Motor neuron (in vitro differentiated cells): Measurements from ENCODE around the gene LRRC49. TPM values are rescaled to one million over a fixed set of nuclear protein-coding genes. Genes with fewer than 3 reads are reported as not detected.
A peak's percentile ranks its signal among the peaks of the same experiment; 100 is the strongest.

Experiments
- ATAC-seq, 8 experiments: fragments of 200-7000 bp; cut with Tn5 transposase; replicated peaks in 6 of 8; 2 replicates each; pipeline ENCODE4 v1.8.0; 2021; ENCODE audit warnings: mild to moderate bottlenecking in 8 of 8, moderate library complexity in 8 of 8
- H3K27ac ChIP-seq, 2 donors: fragments of 250-450 bp; sonication (Bioruptor Pico); 2 replicates each; pipeline ENCODE4 v1.9.0; 2021; ENCODE audit warnings: antibody characterized with exemption in 2 of 2, mild to moderate bottlenecking in 2 of 2, moderate library complexity in 1 of 2
- H3K4me1 ChIP-seq, 2 donors: fragments of 250-450 bp; sonication (Bioruptor Pico); replicated peaks in 1 of 2; 2 replicates each; pipeline ENCODE4 v1.6.1; 2021; ENCODE audit warnings: antibody characterized with exemption in 2 of 2, mild to moderate bottlenecking in 2 of 2, moderate library complexity in 1 of 2
- H3K4me3 ChIP-seq, 5 donors: fragments of 250-450 bp; sonication (Bioruptor Pico); 2 replicates each; pipeline ENCODE4 v1.9.0; 2021; ENCODE audit warnings: antibody characterized with exemption in 5 of 5, mild to moderate bottlenecking in 5 of 5, moderate library complexity in 4 of 5
- whole genome bisulfite sequencing, 10 experiments: fragments of 450-650 bp; shearing (Covaris generic); methylation state at CpG; one replicate each; pipeline ENCODE4 v1.0.0; 2022; 5-methylcytosine and 5-hydroxymethylcytosine counted together
- in situ Hi-C, 9 experiments: fragments of 400-800 bp; cut with MboI; loops; one replicate each; pipeline ENCODE4 v1.15.0; 2021; ENCODE audit warnings: low sequenced_read_pairs in 9 of 9, low pct_unique_long_range_greater_than_20kb in 2 of 9; ENCODE audit not compliant: unreplicated experiment in 9 of 9
- total RNA-seq, 8 experiments: library from RNA; unstranded; fragments of 300-600 nt; gene quantifications; 2 replicates each; pipeline versions ENCODE4 v1.2.3 to v1.2.4, GENCODE V29; 2022

The LRRC49 gene
- total RNA-seq, 8 experiments from 2014 or later, result 4.2 to 65.1 (median 54.6) TPM

DNA sequence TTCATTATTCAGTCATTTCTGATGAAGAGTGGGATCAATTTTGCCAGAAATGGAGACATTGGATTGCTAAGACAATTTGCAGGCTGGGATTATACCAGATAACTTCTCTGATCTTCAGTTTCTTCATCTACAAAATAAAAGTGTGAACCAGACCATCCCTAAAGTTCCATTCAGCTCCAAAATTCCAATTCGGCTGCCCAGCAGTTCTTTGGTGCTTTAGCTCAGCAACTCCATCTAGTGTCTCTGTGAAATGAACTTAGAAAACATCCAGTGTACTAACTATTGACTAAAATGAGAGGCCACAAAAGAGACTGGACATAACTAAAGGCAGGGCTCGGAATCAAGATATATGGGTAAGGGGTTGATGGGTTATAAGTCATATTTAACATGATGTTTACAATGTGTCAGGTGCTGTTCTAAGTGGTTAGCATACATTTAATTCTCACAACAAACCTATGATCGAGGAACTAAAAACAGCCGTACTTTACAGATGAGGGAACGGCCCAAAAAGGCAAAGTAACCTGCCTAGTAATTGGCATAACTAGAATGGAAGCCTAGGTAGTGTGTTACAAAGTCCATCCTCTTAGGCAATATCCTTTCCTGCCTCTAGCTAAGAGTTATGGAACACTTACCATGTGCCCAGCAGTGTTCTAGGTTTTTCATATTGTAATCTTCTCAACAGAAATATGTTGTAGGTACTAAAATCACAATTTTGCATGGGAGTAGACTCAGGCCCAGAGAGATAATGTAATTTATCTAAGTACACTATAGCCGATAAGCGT lies 17.4 kb upstream of the LRRC49 start:
- WGBS, 10 experiments, result 0 to 92% (median 76%) methylated on average over 1 to 7 of the region's 7 CpGs
- in situ Hi-C loops, result loop anchor here in 1 of 9 experiments (25.0 kb wide), 1 partner anchor 562 kb away; no protein-coding TSS in a partner anchor
- no peak overlapping the region for H3K27ac ChIP-seq
- ATAC-seq, result peak in 4 of 8 experiments; percentile 26 to 64 (median 54)
- peaks cover 0 to 2% of the 10 kb centered on the region in 2 donors for H3K4me1 ChIP-seq
- no peak overlapping the region for H3K4me3 ChIP-seq

DNA sequence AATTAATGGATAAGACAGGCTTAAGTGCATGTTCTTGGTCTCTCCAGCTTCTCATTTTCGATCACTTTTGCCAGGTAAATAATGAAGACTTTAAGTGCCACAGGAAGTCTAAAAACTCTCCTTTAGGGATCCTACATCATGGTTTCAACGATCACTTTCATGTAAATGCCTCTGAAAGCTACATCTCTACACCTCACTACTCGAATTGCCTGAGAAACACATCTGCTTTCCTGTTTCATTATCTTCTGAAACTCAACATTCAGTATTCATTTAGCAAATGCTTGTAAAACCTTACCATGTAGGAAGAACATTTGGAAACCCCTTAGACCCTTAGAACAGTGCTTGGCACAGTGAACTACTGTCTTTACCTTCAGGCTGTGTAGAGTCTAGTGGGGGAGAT lies 16.6 kb upstream of the LRRC49 start:
- WGBS, 10 experiments, result 0 to 93% (median 61%) methylated on average over 1 to 3 of the region's 3 CpGs
- no peaks in the 10 kb centered on the region for H3K4me1 ChIP-seq
- H3K4me3 ChIP-seq, result no peak overlapping the region
- in situ Hi-C loops, result loop anchor here in 1 of 9 experiments (25.0 kb wide), 1 partner anchor 561 kb away; no protein-coding TSS in a partner anchor
- no peak for ATAC-seq
- no peak overlapping the region for H3K27ac ChIP-seq

DNA sequence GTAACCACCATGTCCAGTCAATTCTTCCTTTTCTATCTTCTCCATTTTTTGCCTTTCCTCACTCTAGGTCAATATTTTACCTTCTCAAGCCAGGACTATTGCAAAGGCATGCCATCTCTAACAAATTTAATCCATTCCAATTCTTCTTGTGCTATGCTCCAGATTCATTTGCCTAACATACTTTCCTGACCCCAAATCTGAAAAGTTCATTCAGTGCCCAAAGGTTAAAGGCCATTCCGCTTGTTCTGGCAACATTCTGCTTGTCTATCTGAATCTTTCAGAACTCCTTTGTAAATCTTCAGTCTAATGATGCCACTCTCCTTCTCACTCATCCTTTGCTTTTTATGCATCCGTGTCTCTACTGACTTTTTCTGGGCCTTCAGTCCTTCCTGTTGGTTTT lies 15.9 kb upstream of the LRRC49 start:
- ATAC-seq, result no peak
- in situ Hi-C loops, result loop anchor here in 1 of 9 experiments (25.0 kb wide), 1 partner anchor 561 kb away; no protein-coding TSS in a partner anchor
- H3K4me3 ChIP-seq, result no peak overlapping the region
- 38 to 80% (median 59%) methylated on average over 1 to 2 of the region's 2 CpGs for whole genome bisulfite sequencing, 10 experiments
- H3K27ac ChIP-seq, result no peak overlapping the region
- H3K4me1 ChIP-seq, result no peaks in the 10 kb centered on the region

DNA sequence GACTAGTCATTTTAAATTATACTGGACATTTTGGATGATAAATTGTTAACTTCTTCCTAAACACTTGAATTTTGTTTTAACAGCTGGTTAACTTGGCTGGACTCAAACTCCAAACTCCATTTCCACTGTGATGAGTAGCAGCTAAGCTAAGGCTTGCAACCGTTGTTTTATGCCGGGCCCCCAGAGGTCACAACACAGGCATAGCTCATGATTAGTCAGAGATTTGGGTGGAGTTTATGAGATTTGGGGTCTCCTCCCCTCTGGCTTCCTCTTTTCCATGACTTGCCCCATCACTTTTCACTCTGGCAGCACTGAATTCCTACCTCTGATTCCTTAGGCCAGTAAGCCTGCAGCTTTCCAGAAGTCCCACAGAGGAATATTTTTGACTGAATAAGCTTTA lies 13.2 kb upstream of the LRRC49 start:
- H3K4me1 ChIP-seq, result no peaks in the 10 kb centered on the region
- no peak overlapping the region for H3K4me3 ChIP-seq
- no peak overlapping the region for H3K27ac ChIP-seq
- 0 to 100% (median 86%) methylated on average over 2 of the region's 2 CpGs; no CpG with 5 or more reads in 5 of the 10 experiments for WGBS, 10 experiments
- in situ Hi-C loops, result loop anchor here in 1 of 9 experiments (25.0 kb wide), 1 partner anchor 558 kb away; no protein-coding TSS in a partner anchor
- peak in 2 of 8 experiments; percentile 51 to 69 for ATAC-seq

DNA sequence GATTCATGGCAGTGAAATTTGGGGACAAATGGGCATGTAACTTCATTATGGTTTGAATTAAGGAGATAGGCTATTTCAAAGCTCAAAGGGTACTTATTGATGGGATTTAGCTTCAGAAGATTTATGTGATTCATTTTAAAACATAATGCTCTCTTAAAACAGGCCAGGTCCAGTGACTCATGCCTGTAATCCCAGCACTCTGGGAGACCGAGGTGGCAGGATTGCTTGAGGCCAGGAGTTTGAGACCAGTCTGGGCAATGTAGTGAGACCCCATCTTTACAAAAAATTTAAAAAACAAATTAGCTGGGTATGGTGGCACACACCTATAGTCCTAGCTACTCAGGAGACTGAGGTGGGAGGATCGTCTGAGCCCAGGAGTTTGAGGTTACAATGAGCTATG lies 11.8 kb upstream of the LRRC49 start:
- Histone ChIP-seq H3K4me3 (no peak overlapping the region), H3K4me1 (no peaks in the 10 kb centered on the region), H3K27ac (no peak overlapping the region)
- in situ Hi-C loops, result loop anchor here in 1 of 9 experiments (25.0 kb wide), 1 partner anchor 557 kb away; no protein-coding TSS in a partner anchor
- 75 to 100% (median 89%) methylated on average over 1 to 2 of the region's 2 CpGs; no CpG with 5 or more reads in 3 of the 10 experiments for WGBS, 10 experiments
- ATAC-seq, result no peak

DNA sequence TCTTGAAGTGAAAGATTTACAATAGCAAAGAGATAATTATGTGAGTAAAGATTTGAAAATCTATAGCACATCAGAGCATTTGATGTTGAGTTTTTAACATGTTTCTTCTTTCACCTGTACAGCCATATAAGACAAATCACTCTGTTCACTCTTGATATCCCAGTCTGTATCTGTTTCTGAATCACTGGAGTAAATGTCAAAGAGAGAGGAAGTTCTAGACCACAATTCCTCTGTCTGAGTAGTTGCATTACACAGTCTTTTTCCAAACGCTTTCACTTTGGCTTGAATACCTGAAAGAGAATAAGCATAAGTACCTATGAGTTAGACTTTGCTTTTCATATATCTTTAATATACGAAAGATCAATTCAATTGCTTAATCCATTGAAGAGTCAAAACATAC lies 10.3 kb upstream of the LRRC49 start:
- in situ Hi-C loops, result loop anchor here in 1 of 9 experiments (25.0 kb wide), 1 partner anchor 555 kb away; no protein-coding TSS in a partner anchor

DNA sequence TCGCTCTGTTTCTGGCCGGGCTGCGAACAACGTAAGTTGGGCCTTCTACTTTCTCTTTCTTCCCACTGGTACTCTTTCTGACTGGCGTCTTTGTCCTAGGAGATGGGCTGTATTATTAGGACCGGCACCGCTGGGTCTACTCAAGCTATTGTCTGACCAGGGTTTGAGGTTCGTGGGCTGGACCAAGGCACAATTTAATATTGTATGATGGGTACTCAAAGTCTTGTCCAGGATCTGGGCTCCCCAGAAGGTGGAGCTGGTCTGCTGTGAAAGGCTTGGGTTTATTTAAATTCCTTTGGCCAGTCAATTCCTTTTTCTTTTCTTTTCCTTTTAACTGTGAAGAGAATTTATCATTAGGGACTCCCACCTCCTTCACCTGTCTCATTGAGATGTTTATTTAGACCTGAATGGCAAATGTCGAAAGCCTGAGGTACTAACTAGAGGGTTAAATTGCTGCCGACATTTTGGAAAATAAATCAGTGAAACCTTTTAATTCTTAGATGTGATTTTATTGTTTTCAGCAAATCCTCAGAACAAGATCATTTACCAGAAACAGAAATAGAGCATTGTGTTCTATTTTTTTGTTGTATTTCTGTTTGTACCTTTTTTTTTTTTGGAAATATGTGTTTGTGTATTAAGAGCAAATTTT lies 410 bp downstream of the LRRC49 start:
- Histone ChIP-seq H3K27ac (peak overlapping the region; percentile 92 to 98), H3K4me3 (peak overlapping the region; percentile 60 to 81 (median 79)), H3K4me1 (peaks cover 12 to 13% of the 10 kb centered on the region in 2 donors)
- 0 to 32% (median 5%) methylated on average over 1 to 10 of the region's 10 CpGs for WGBS, 10 experiments
- ATAC-seq, result peak; percentile 22 to 53 (median 42)
- in situ Hi-C loops, result loop anchor here in 1 of 9 experiments (25.0 kb wide), 1 partner anchor 544 kb away; no protein-coding TSS in a partner anchor

More for the DNA sequence above, 10.3 kb upstream of the LRRC49 start:
- ATAC-seq, result no peak
- no peak overlapping the region for H3K27ac ChIP-seq
- H3K4me3 ChIP-seq, result no peak overlapping the region
- H3K4me1 ChIP-seq, result no peaks in the 10 kb centered on the region
- WGBS, 10 experiments, result 80 to 100% (median 100%) methylated on average over 1 to 2 of the region's 2 CpGs

DNA sequence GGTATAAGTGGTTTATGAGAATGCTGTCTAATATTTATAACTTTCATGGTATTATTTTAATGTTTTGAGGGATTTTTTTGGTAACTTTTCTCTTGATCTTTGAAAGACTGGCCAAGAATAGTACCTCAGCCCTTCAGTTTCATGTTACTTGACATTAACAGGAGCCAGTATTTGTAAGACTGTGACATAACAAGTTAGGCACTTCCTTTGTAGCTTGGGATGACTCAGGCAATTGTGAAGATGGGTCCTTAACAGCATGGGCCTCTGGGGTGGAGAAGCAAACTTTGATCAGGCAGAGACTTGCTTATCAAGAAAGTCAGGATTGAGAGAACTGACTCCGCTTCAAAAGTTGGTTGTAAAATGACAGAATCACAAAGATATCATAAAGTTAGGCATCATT lies 9.5 kb downstream of the LRRC49 start:
- WGBS, 10 experiments, result 89 to 100% (median 100%) methylated on average over 1 of the region's 1 CpG; no CpG with 5 or more reads in 3 of the 10 experiments
- in situ Hi-C loops, result no loop called here
- no peak overlapping the region for H3K27ac ChIP-seq
- no peak overlapping the region for H3K4me3 ChIP-seq
- peak in 2 of 8 experiments; percentile 55 to 77 for ATAC-seq
- H3K4me1 ChIP-seq, result no peaks in the 10 kb centered on the region

DNA sequence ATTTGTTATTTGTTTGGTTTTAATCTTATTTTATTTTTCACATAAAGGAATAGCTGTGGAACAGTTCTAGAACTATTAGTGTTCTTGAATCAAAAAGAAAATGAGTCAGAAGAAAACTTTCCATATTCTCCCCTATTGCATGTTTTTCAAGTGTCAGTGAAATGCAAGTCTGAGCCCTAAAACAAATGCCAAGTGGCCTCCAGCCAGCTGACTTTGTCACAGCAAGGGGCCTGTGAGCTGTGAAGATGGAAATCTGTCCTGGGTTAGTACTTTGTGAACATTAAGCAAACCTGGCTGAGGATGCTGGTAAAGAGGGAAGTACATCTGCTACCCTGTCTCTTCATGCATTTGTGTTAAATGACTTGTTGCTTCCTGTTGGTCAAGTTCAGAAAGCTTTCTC lies 14.2 kb downstream of the LRRC49 start:
- ATAC-seq, result peak in 2 of 8 experiments; percentile 58 to 75
- in situ Hi-C loops, result no loop called here
- H3K27ac ChIP-seq, result no peak overlapping the region

DNA sequence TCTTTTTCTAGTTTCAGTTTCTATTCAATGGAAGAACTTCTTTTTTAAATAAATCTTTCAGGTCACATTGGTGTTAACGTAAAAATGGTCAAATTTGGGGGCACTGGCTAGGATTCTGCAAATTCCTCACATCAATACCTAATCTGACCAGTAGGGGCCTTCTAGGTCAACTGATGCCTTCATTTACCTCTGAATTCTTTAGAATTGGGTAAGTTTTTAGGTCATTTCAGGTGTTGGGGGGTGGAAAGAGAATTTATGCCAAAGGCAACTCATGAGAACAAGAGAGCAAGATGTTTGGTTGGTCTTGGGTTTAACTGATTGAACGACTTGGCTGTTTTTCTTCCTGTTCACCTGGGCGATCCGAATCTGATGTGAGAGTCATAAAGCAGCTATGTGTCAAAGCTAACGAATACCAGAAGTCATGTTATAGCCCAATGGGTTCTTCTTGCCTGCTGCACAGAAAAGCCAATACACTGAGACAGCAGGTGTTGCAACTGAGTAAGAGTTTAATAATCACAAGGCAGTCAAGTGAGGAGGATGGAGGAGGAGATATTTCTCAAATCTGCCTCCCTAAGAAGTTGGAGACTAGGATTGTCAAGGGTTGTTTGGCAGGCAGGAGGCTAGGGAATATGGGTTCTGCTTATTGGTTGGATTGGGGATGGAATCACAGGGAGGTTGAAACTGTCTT lies 15.3 kb downstream of the LRRC49 start:
- Histone ChIP-seq H3K27ac (no peak overlapping the region), H3K4me3 (no peak overlapping the region), H3K4me1 (no peaks in the 10 kb centered on the region)
- in situ Hi-C loops, result no loop called here
- WGBS, 10 experiments, result 67 to 100% (median 93%) methylated on average over 1 to 5 of the region's 5 CpGs
- ATAC-seq, result no peak

More for the DNA sequence above, 14.2 kb downstream of the LRRC49 start:
- no peak overlapping the region for H3K4me3 ChIP-seq
- no peaks in the 10 kb centered on the region for H3K4me1 ChIP-seq

DNA sequence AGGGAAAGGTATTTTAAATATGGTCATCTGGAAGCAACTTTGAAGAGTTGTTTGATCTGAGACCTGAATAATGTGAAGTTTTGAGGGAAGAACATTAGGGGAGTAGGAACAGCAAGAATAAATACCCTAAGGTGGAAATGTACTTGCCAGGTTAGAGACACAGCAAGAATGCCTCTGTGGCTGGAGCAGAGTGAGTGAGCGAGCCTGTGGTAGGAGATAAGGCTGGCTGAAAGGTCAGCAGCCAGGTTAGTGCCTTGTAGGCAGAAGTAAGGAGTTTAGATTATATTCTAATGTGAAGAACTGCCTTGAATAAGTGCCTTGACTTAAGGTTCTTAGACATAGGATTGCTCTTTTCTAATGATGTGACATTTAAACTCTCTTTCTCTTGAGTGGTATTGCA lies 18.3 kb downstream of the LRRC49 start:
- in situ Hi-C loops, result no loop called here
- 13 to 100% (median 83%) methylated on average over 1 of the region's 1 CpG; no CpG with 5 or more reads in 2 of the 10 experiments for WGBS, 10 experiments
- ATAC-seq, result no peak
- Histone ChIP-seq H3K27ac (no peak overlapping the region), H3K4me1 (no peaks in the 10 kb centered on the region), H3K4me3 (no peak overlapping the region)

DNA sequence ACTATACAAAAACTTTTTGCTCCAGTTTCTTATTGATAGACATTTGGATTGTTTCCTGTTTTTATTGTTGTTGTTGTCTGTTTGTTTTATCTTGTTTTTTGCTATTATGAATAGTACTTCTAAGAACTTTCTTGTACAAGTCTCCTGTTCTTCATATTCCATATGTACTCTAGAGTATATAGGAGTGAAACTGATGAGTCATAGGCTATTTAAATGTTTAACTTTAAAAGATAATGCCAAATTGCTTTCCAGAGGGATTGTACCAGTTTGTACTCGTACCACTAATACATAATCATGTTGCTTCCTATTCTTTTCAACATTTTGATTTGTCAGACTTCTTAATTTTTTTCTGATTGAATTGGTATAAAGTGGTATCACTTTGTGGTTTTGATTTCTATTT lies 19.6 kb downstream of the LRRC49 start:
- 47 to 100% (median 71%) methylated on average over 1 of the region's 1 CpG; no CpG with 5 or more reads in 1 of the 10 experiments for WGBS, 10 experiments
- Histone ChIP-seq H3K4me1 (no peaks in the 10 kb centered on the region), H3K27ac (no peak overlapping the region), H3K4me3 (no peak overlapping the region)
- in situ Hi-C loops, result no loop called here
- ATAC-seq, result no peak

DNA sequence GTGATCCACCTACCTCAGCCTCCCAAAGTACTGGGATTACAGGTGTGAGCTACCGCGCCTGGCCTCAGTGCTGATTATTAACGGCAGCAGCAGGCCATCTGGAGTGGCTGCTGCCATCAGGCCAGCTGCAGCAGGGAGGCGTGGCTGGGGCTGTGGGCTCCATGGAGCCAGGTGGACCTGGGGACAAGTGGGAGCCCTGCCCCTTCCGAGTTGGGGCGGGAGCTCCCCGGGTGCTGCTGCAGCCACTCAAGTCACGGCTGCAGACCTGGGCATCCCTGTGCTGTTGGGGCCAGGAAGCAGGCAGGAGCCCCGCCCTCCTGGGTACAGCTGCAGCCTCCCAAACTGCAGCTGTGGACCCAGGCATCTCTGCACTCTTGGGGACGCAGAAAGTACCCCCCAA lies 23.9 kb downstream of the LRRC49 start:
- Histone ChIP-seq H3K27ac (no peak overlapping the region), H3K4me3 (no peak overlapping the region), H3K4me1 (no peaks in the 10 kb centered on the region)
- in situ Hi-C loops, result no loop called here
- ATAC-seq, result no peak
- WGBS, 10 experiments, result 90 to 95% methylated on average over 2 to 7 of the region's 10 CpGs; no CpG with 5 or more reads in 8 of the 10 experiments
